Gastroesophageal sphincter (tissue), 3 donors: ENCODE measurements around the gene ZBTB16.

Experiments
- CTCF ChIP-seq, 4 experiments: fragments of 200-600 bp in 2 of 4; fragments of 450-650 bp in 2 of 4; sonication (generic) in 1 of 4; IDR thresholded peaks; one replicate each; pipeline ENCODE4 v1.5.1; 2017 to 2019; ENCODE audit warnings: antibody characterized with exemption in 4 of 4, mild to moderate bottlenecking in 2 of 4, moderate library complexity in 2 of 4
- POLR2A ChIP-seq, 2 donors: fragments of 450-650 bp; IDR thresholded peaks; one replicate each; pipeline ENCODE4 v1.6.1; 2017; ENCODE audit warnings: antibody characterized with exemption in 2 of 2, mild to moderate bottlenecking in 2 of 2, moderate library complexity in 1 of 2
- POLR2AphosphoS5 ChIP-seq: sonication (generic); formaldehyde crosslinking; IDR thresholded peaks from one replicate; pipeline ENCODE4 v1.6.1; 2017; ENCODE audit warnings: antibody characterized with exemption

- TF ChIP-seq CTCF (IDR thresholded peaks at IDR 0.05) (no peak), POLR2A (IDR thresholded peaks at IDR 0.05) (no peak), POLR2AphosphoS5 (no peak)
These were observed 92.7 kb downstream of the ZBTB16 start for GRCh38 chr11:114152162-114152561.
